Thymus (tissue), 11 donors: ENCODE measurements around the gene FSIP1. TPM values are rescaled to one million over a fixed set of nuclear protein-coding genes. Genes with fewer than 3 reads are reported as not detected.
A peak's percentile ranks its signal among the peaks of the same experiment; 100 is the strongest.

ENCODE experiments used
- DNase-seq, 9 donors: peaks; one replicate each; pipeline ENCODE4 v3.0.0-alpha.2; 2013; ENCODE audit warnings: low spot score in 9 of 9, low read depth in 6 of 9, missing footprints in 1 of 9
- H3K27ac ChIP-seq, 2 donors: one replicate each; pipeline ENCODE4 v1.5.1; 2013; ENCODE audit warnings: control low read depth in 1 of 2, low read depth in 1 of 2, low read length in 1 of 2, mild to moderate bottlenecking in 1 of 2, moderate library complexity in 1 of 2
- H3K27me3 ChIP-seq, 2 donors: one replicate each; pipeline ENCODE4 v1.5.1; 2013; ENCODE audit warnings: low read length in 1 of 2; ENCODE audit not compliant: control insufficient read depth in 2 of 2, insufficient read depth in 1 of 2
- H3K36me3 ChIP-seq, 2 donors: one replicate each; pipeline ENCODE4 v1.5.1; 2013; ENCODE audit warnings: low read length in 1 of 2, mild to moderate bottlenecking in 1 of 2, moderate library complexity in 1 of 2; ENCODE audit not compliant: control insufficient read depth in 2 of 2, insufficient read depth in 2 of 2
- H3K4me1 ChIP-seq, 2 donors: one replicate each; pipeline ENCODE4 v1.5.1; 2013; ENCODE audit warnings: low read length in 2 of 2; ENCODE audit not compliant: control insufficient read depth in 2 of 2, insufficient read depth in 2 of 2
- H3K4me3 ChIP-seq, 2 donors: one replicate each; pipeline ENCODE4 v1.5.1; 2013; ENCODE audit warnings: low read length in 2 of 2, control low read depth in 1 of 2, mild to moderate bottlenecking in 1 of 2
- H3K9me3 ChIP-seq, 2 donors: one replicate each; pipeline ENCODE4 v1.5.1; 2013; ENCODE audit warnings: low read length in 1 of 2, mild to moderate bottlenecking in 1 of 2; ENCODE audit not compliant: control insufficient read depth in 2 of 2, insufficient read depth in 1 of 2
- whole genome bisulfite sequencing: extraction: QIAGEN DNeasy Blood & Tissue Kit; methylation state at CpG from one replicate; pipeline ENCODE4 v1.1.7; 2013; 5-methylcytosine and 5-hydroxymethylcytosine counted together
- polyA plus RNA-seq: library from polyadenylated mRNA; stranded (reverse); fragments of 200-250 nt; gene quantifications from one replicate; pipeline ENCODE4 v1.2.3, GENCODE V29; 2013
- total RNA-seq: library from RNA; stranded (reverse); fragments of 120-200 nt; gene quantifications from one replicate; pipeline ENCODE4 v1.2.4, GENCODE V29; 2013
- donor health status: healthy.

FSIP1 gene
- total and polyA plus RNA-seq, 2 donors: 0.37 to 0.76 TPM

- H3K27ac ChIP-seq: no peak overlapping the region
- H3K27me3 ChIP-seq: peaks cover 28 to 30% of the 10 kb centered on the region in 2 donors
- H3K36me3 ChIP-seq: no peaks in the 10 kb centered on the region
- no peaks in the 10 kb centered on the region for H3K9me3 ChIP-seq
- DNase-seq: no peak
- peaks cover 5% of the 10 kb centered on the region in 2 donors for H3K4me1 ChIP-seq
- H3K4me3 ChIP-seq: no peak overlapping the region
- WGBS: 96% methylated on average over 4 of the region's 4 CpGs
Measured at GRCh38 chr15:39585389-39585841, 197.2 kb downstream of the FSIP1 start.

GRCh38 chr15:39584662-39585388 is 197.8 kb downstream of the FSIP1 start:
- Histone ChIP-seq H3K27me3 (peaks cover 30 to 35% of the 10 kb centered on the region in 2 donors), H3K27ac (no peak overlapping the region), H3K36me3 (no peaks in the 10 kb centered on the region), H3K9me3 (no peaks in the 10 kb centered on the region), H3K4me1 (peaks cover 5 to 6% of the 10 kb centered on the region in 2 donors), H3K4me3 (no peak overlapping the region)
- 67% methylated on average over 3 of the region's 3 CpGs for WGBS
- no peak for DNase-seq

GRCh38 chr15:39584266-39584659 is 198.4 kb downstream of the FSIP1 start:
- Histone ChIP-seq H3K27ac (no peak overlapping the region), H3K4me3 (no peak overlapping the region), H3K4me1 (peaks cover 5 to 6% of the 10 kb centered on the region in 2 donors), H3K36me3 (no peaks in the 10 kb centered on the region), H3K9me3 (no peaks in the 10 kb centered on the region), H3K27me3 (peaks cover 30 to 41% of the 10 kb centered on the region in 2 donors)
- no peak for DNase-seq
- 94% methylated on average over 7 of the region's 7 CpGs for WGBS

- 89% methylated on average over 13 of the region's 13 CpGs for WGBS
- no peak overlapping the region for H3K4me3 ChIP-seq
- H3K9me3 ChIP-seq: no peaks in the 10 kb centered on the region
Measured at GRCh38 chr15:39583596-39584265, 198.9 kb downstream of the FSIP1 start.

GRCh38 chr15:39582977-39583595 is 199.6 kb downstream of the FSIP1 start:
- Histone ChIP-seq H3K4me3 (peak overlapping the region in 1 of 2 donors; percentile 2), H3K27me3 (peaks cover 30 to 47% of the 10 kb centered on the region in 2 donors), H3K4me1 (peaks cover 5 to 9% of the 10 kb centered on the region in 2 donors), H3K36me3 (no peaks in the 10 kb centered on the region), H3K27ac (no peak overlapping the region), H3K9me3 (no peaks in the 10 kb centered on the region)
- 90% methylated on average over 4 of the region's 4 CpGs for WGBS
- no peak for DNase-seq

More at GRCh38 chr15:39583596-39584265, 198.9 kb downstream of the FSIP1 start:
- peaks cover 5 to 9% of the 10 kb centered on the region in 2 donors for H3K4me1 ChIP-seq
- H3K36me3 ChIP-seq: no peaks in the 10 kb centered on the region
- H3K27ac ChIP-seq: no peak overlapping the region
- DNase-seq: peak in 2 of 9 donors; percentile 22 to 36
- H3K27me3 ChIP-seq: peaks cover 30 to 43% of the 10 kb centered on the region in 2 donors

- peaks cover 30 to 49% of the 10 kb centered on the region in 2 donors for H3K27me3 ChIP-seq
- DNase-seq: no peak
- no peak overlapping the region for H3K4me3 ChIP-seq
- peaks cover 5 to 9% of the 10 kb centered on the region in 2 donors for H3K4me1 ChIP-seq
- H3K9me3 ChIP-seq: no peaks in the 10 kb centered on the region
- H3K27ac ChIP-seq: no peak overlapping the region
- 93% methylated on average over 20 of the region's 20 CpGs for WGBS
- no peaks in the 10 kb centered on the region for H3K36me3 ChIP-seq
Measured at GRCh38 chr15:39582286-39582976, 200.2 kb downstream of the FSIP1 start.

- Histone ChIP-seq H3K4me1 (peaks cover 5 to 9% of the 10 kb centered on the region in 2 donors), H3K27me3 (peaks cover 30 to 52% of the 10 kb centered on the region in 2 donors), H3K36me3 (no peaks in the 10 kb centered on the region), H3K27ac (no peak overlapping the region), H3K9me3 (no peaks in the 10 kb centered on the region), H3K4me3 (peak overlapping the region in 1 of 2 donors; percentile 33)
- DNase-seq: no peak
- 85% methylated on average over 13 of the region's 13 CpGs for WGBS
Measured at GRCh38 chr15:39581793-39582285, 200.8 kb downstream of the FSIP1 start.

- no peaks in the 10 kb centered on the region for H3K36me3 ChIP-seq
- peaks cover 5 to 9% of the 10 kb centered on the region in 2 donors for H3K4me1 ChIP-seq
- H3K4me3 ChIP-seq: peak overlapping the region; percentile 33 to 49
- DNase-seq: no peak
- WGBS: 23% methylated on average over 18 of the region's 18 CpGs
- peaks cover 30 to 54% of the 10 kb centered on the region in 2 donors for H3K27me3 ChIP-seq
- H3K27ac ChIP-seq: no peak overlapping the region
- no peaks in the 10 kb centered on the region for H3K9me3 ChIP-seq
Measured at GRCh38 chr15:39581242-39581792, 201.3 kb downstream of the FSIP1 start.
